Aorta (tissue), 5 donors: ENCODE data around the gene MAML3. TPM values are rescaled to one million over a fixed set of nuclear protein-coding genes. Genes with fewer than 3 reads are reported as not detected.

Experiments used
- ATAC-seq: fragments of 200-7000 bp; cut with Tn5 transposase; one replicate; pipeline ENCODE4 v1.9.1; 2022; ENCODE audit warnings: moderate library complexity; ENCODE audit not compliant: low FRiP score
- DNase-seq, 2 donors: peaks; one replicate each; pipeline ENCODE4 v3.0.0-alpha.2; 2020
- H3K27ac ChIP-seq, 2 donors: one replicate each; pipeline ENCODE4 v1.5.1; 2013; ENCODE audit warnings: low read length in 2 of 2, mild to moderate bottlenecking in 2 of 2, moderate library complexity in 2 of 2, control low read depth in 1 of 2, inconsistent platforms in 1 of 2, low read depth in 1 of 2
- H3K27me3 ChIP-seq, 2 donors: one replicate each; pipeline ENCODE4 v1.6.1; 2013; ENCODE audit warnings: control low read depth in 1 of 2, low read length in 1 of 2, mild to moderate bottlenecking in 1 of 2, moderate library complexity in 1 of 2; ENCODE audit not compliant: insufficient read depth in 2 of 2, control insufficient read depth in 1 of 2
- H3K36me3 ChIP-seq, 2 donors: one replicate each; pipeline ENCODE4 v1.6.1; 2013; ENCODE audit warnings: control low read depth in 1 of 2, low read length in 1 of 2, mild to moderate bottlenecking in 1 of 2; ENCODE audit not compliant: insufficient read depth in 2 of 2, control insufficient read depth in 1 of 2
- H3K4me1 ChIP-seq, 2 donors: one replicate each; pipeline ENCODE4 v1.6.1; 2013; ENCODE audit warnings: low read length in 2 of 2, control low read depth in 1 of 2, mild to moderate bottlenecking in 1 of 2, moderate library complexity in 1 of 2; ENCODE audit not compliant: insufficient read depth in 2 of 2, control insufficient read depth in 1 of 2
- H3K4me3 ChIP-seq, 2 donors: one replicate each; pipeline ENCODE4 v1.5.1; 2013; ENCODE audit warnings: low read length in 2 of 2, control low read depth in 1 of 2, mild to moderate bottlenecking in 1 of 2
- H3K9me3 ChIP-seq: one replicate; pipeline ENCODE4 v1.6.1; 2013; ENCODE audit warnings: mild to moderate bottlenecking, low read length; ENCODE audit not compliant: control insufficient read depth
- WGBS, 2 donors: extraction: QIAGEN DNeasy Blood & Tissue Kit; methylation state at CpG; one replicate each; pipeline ENCODE4 v1.1.7; 2013; 5-methylcytosine and 5-hydroxymethylcytosine counted together
- intact Hi-C, 2 donors: fragments of 100-400 bp; cut with DNase I; formaldehyde crosslinking; loops; one replicate each; pipeline versions ENCODE4 v1.14.2 to v1.15.0; 2022
- polyA plus RNA-seq, 2 donors: library from polyadenylated mRNA; stranded (reverse); fragments of 200-250 nt; gene quantifications; one replicate each; pipeline ENCODE4 v1.2.3, GENCODE V29; 2013
- total RNA-seq, 2 donors: library from RNA; stranded (reverse); fragmentation: NEBNext Ultra II Directional; extraction: Animal tissue kit (Norgen Biotek cat#: 25700); gene quantifications; one replicate each; pipeline ENCODE4 v1.2.1, GENCODE V29; 2021
- donor health status: healthy with polysubstance abuse.
- donor health status: Bipolar disorder and iron deficiency.
- donor health status: DM: no; HTN: no; CAD: no.
- donor health status: DM: no; HTN: no; CAD: no.
- donor health status: DM: yes; HTN: yes; CAD: no.

The MAML3 gene
- total and polyA plus RNA-seq, 4 donors = 0.79 to 10.5 (median 4.9) TPM

- no peaks in the 10 kb centered on the region for H3K27me3 ChIP-seq
- peaks cover 2 to 3% of the 10 kb centered on the region in 2 donors for H3K4me1 ChIP-seq
- WGBS, 2 donors = 6 to 9% methylated on average over 4 of the region's 4 CpGs
- intact Hi-C loops = no loop called here
- peak overlapping the region in 1 of 2 donors; percentile 26 for H3K4me3 ChIP-seq
- H3K36me3 ChIP-seq = no peaks in the 10 kb centered on the region
- no peaks in the 10 kb centered on the region for H3K9me3 ChIP-seq
- DNase-seq (no peak), ATAC-seq (no peak)
- peak overlapping the region in 1 of 2 donors; percentile 67 for H3K27ac ChIP-seq
Observed at GRCh38 chr4:140061194-140061593, 92.8 kb downstream of the MAML3 start.

GRCh38 chr4:140059159-140059558 is 94.8 kb downstream of the MAML3 start:
- 16 to 19% methylated on average over 1 of the region's 1 CpG for WGBS, 2 donors
- H3K4me1 ChIP-seq = peaks cover 0 to 3% of the 10 kb centered on the region in 2 donors
- H3K4me3 ChIP-seq = no peak overlapping the region
- H3K36me3 ChIP-seq = no peaks in the 10 kb centered on the region
- no peaks in the 10 kb centered on the region for H3K27me3 ChIP-seq
- no peaks in the 10 kb centered on the region for H3K9me3 ChIP-seq
- H3K27ac ChIP-seq = no peak overlapping the region
- no peak for DNase-seq
- intact Hi-C loops = loop anchor here in 1 of 2 donors (5.0 kb wide), 1 partner anchor 33 kb away; no protein-coding TSS in a partner anchor
- ATAC-seq = no peak

DNA sequence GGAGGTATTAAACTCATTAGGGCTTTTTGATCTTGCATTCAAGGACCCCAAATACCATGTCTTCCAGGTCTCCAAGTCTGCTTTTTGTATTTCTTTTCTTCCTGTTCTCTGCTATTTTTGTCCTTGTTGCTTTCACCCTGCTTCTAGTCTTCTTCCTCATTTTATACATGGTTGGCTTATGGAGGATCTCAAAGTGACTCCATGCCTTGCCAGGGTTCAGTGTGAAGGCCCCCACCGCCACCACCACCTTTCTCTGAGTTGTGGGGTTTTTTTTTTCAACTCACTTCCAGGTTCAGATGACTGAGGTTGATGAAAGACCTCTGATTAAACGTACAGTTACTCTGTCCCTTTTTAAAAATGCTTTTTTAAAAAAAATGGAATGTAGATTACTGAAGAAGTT is 96.3 kb downstream of the MAML3 start:
- no peak for DNase-seq
- H3K27me3 ChIP-seq = no peaks in the 10 kb centered on the region
- no peak overlapping the region for H3K4me3 ChIP-seq
- peaks cover 0 to 3% of the 10 kb centered on the region in 2 donors for H3K4me1 ChIP-seq
- H3K36me3 ChIP-seq = no peaks in the 10 kb centered on the region
- H3K9me3 ChIP-seq = no peaks in the 10 kb centered on the region
- intact Hi-C loops = loop anchor here in 1 of 2 donors (5.0 kb wide), 1 partner anchor 35 kb away; no protein-coding TSS in a partner anchor
- no peak for ATAC-seq
- H3K27ac ChIP-seq = no peak overlapping the region
- 88 to 94% methylated on average over 2 of the region's 2 CpGs for WGBS, 2 donors

DNA sequence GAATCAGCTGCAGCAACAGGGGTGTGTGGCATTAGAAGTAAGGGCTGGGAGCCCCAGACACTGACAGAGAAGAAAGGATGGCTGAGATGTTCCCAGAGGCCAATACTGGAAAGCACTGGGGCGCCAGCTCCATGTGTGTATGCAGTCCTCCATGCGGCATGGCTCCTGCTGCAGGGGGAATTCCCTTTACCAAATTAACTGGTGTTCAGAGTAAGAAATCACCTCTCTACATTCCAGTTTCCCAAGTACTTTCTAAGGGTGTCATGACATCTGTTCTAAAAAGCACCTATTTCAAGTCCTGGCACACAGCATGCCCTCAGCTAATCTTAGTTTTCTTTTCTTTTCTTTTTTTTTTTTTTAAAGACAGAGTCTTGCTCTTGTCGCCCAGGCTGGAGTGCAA is 98.0 kb downstream of the MAML3 start:
- Histone ChIP-seq H3K4me3 (no peak overlapping the region), H3K9me3 (no peaks in the 10 kb centered on the region), H3K36me3 (no peaks in the 10 kb centered on the region), H3K4me1 (no peaks in the 10 kb centered on the region), H3K27me3 (no peaks in the 10 kb centered on the region), H3K27ac (no peak overlapping the region)
- ATAC-seq = no peak
- WGBS, 2 donors = 92 to 98% methylated on average over 3 of the region's 3 CpGs
- no peak for DNase-seq
- intact Hi-C loops = loop anchor here in 1 of 2 donors (5.0 kb wide), 1 partner anchor 36 kb away; no protein-coding TSS in a partner anchor

GRCh38 chr4:140054861-140055260 is 99.1 kb downstream of the MAML3 start:
- intact Hi-C loops = loop anchor here (5.0 kb wide), 3 partner anchors 32 to 197 kb away; no protein-coding TSS in a partner anchor
- Histone ChIP-seq H3K9me3 (no peaks in the 10 kb centered on the region), H3K36me3 (no peaks in the 10 kb centered on the region), H3K27ac (no peak overlapping the region), H3K27me3 (no peaks in the 10 kb centered on the region), H3K4me3 (no peak overlapping the region), H3K4me1 (peaks cover 0 to 3% of the 10 kb centered on the region in 2 donors)
- no peak for ATAC-seq
- DNase-seq = no peak
- WGBS, 2 donors = 79 to 93% methylated on average over 1 of the region's 1 CpG

DNA sequence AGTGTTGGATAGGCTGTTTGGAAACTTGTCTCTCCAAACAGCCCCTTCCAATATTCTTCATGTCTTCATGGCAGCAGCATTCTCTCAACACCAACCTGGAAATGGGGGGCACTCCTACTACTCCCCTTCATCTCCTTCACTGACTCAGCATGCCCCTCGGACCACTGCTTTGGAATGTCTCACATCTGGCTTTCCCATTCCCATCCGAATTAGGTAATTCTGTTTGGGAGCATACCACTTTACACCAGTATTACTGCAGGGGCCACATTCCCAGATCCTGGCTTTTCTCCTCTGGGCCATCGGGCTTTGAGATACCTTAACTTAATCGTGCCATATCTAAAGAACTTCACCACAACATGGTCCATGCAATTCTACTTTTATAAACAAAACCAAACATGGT is 100.8 kb downstream of the MAML3 start:
- Histone ChIP-seq H3K4me1 (peaks cover 0 to 3% of the 10 kb centered on the region in 2 donors), H3K27ac (no peak overlapping the region), H3K36me3 (no peaks in the 10 kb centered on the region), H3K4me3 (no peak overlapping the region), H3K27me3 (no peaks in the 10 kb centered on the region), H3K9me3 (no peaks in the 10 kb centered on the region)
- ATAC-seq = no peak
- 91 to 97% methylated on average over 4 of the region's 4 CpGs for WGBS, 2 donors
- intact Hi-C loops = loop anchor here (5.0 kb wide), 2 partner anchors 34 to 199 kb away; no protein-coding TSS in a partner anchor
- no peak for DNase-seq

DNA sequence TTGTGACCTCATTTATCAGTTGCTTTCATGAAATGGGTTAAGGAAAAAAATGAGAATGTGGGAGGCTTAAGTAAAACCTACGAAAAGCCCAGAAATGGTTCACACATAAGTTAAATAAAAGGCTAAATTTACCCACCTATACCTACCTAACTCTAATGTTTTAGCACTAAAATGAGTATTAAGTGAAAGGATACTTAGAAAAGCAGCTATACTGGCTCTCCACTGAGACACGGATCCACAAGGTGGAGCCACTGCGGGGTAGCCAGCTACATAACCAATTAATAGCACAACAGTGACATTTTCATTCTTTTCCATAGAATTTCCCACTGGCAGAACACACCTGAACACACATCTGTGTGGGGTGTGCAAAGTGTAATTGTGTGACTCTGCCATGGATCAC is 101.9 kb downstream of the MAML3 start:
- Histone ChIP-seq H3K27me3 (no peaks in the 10 kb centered on the region), H3K4me3 (no peak overlapping the region), H3K9me3 (no peaks in the 10 kb centered on the region), H3K27ac (no peak overlapping the region), H3K36me3 (no peaks in the 10 kb centered on the region), H3K4me1 (peaks cover 3% of the 10 kb centered on the region in 2 donors)
- peak in 1 of 2 donors; percentile 56 for DNase-seq
- intact Hi-C loops = loop anchor here (5.0 kb wide), 2 partner anchors 35 to 200 kb away; no protein-coding TSS in a partner anchor
- WGBS, 2 donors = 71% methylated on average over 3 of the region's 3 CpGs
- no peak for ATAC-seq

DNA sequence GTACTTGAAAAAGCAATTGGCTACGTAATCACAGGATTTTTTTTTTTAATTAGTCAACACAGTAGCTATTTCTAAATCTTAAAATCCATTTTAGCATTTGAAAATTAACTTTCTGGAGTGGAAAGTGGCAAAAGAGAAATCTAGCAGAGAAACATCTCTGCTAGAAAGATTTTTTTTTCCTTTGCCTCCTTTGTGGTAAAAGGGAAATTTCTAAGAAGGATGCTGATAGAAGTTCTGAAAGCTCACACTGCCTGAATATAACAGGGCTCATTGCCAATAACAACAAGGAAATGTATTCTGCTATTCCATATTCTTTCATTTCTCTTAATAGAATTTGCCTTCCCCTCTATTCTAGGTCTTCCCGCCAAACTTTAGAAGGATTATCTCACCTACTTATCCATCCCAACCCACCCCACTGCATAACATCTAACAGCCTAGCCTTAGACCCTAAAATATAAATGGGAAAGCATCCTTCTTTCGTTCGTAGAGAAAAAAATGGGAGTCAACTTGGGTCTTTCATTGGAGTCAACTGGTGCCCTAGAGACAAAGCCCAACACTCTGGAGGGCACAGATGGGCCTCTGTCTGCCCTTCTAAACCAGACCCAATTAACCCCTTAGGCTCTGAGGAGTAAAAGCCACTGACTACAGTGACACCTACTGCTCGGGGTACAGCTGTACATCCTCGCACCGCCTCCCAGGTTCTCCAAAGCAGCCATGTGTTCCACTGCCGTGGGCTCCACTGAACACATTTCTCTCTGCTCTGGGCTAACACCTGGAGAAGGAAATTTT is 103.9 kb downstream of the MAML3 start:
- no peaks in the 10 kb centered on the region for H3K27me3 ChIP-seq
- H3K4me3 ChIP-seq = peak overlapping the region; percentile 7 to 55
- DNase-seq (no peak), ATAC-seq (no peak)
- H3K4me1 ChIP-seq = peaks cover 3 to 6% of the 10 kb centered on the region in 2 donors
- H3K9me3 ChIP-seq = no peaks in the 10 kb centered on the region
- H3K27ac ChIP-seq = no peak overlapping the region
- intact Hi-C loops = loop anchor here (2.0 to 5.0 kb wide), 5 partner anchors 37 to 308 kb away; no protein-coding TSS in a partner anchor
- 74 to 75% methylated on average over 8 of the region's 8 CpGs for WGBS, 2 donors
- no peaks in the 10 kb centered on the region for H3K36me3 ChIP-seq
